ENCODE data around the gene SMIM33.

The SMIM33 gene

GRCh38 chr5:139425497-139425896, 45.3 kb upstream of the SMIM33 start:
- ATAC-seq: no peak
- TF ChIP-seq TCF4 (CRISPR knock-in tag; IDR thresholded peaks at IDR 0.05; ENCODE audit: borderline replicate concordance) (no peak), CSDC2 (CRISPR knock-in tag; IDR thresholded peaks at IDR 0.05) (no peak), ZFP30 (CRISPR knock-in tag; IDR thresholded peaks at IDR 0.05) (no peak), ISL1 (CRISPR knock-in tag; IDR thresholded peaks at IDR 0.05) (no peak), TSHZ2 (CRISPR knock-in tag; IDR thresholded peaks at IDR 0.05) (no peak), GLIS3 (CRISPR knock-in tag; IDR thresholded peaks at IDR 0.05) (no peak), RARB (CRISPR knock-in tag; IDR thresholded peaks at IDR 0.05) (no peak)
- TF ChIP-seq, protein P1, sequence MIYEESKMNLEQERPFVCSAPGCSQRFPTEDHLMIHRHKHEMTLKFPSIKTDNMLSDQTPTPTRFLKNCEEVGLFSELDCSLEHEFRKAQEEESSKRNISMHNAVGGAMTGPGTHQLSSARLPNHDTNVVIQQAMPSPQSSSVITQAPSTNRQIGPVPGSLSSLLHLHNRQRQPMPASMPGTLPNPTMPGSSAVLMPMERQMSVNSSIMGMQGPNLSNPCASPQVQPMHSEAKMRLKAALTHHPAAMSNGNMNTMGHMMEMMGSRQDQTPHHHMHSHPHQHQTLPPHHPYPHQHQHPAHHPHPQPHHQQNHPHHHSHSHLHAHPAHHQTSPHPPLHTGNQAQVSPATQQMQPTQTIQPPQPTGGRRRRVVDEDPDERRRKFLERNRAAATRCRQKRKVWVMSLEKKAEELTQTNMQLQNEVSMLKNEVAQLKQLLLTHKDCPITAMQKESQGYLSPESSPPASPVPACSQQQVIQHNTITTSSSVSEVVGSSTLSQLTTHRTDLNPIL (CRISPR knock-in tag; IDR thresholded peaks at IDR 0.05; ENCODE audit: low read depth): no peak

- ATAC-seq: peak; percentile 48; the same call in 2 of the 3 replicates
- TF ChIP-seq TOX (CRISPR knock-in tag; IDR thresholded peaks at IDR 0.05; ENCODE audit: borderline replicate concordance): no peak
- no peak for TF ChIP-seq BACH2 (CRISPR knock-in tag; IDR thresholded peaks at IDR 0.05; ENCODE audit: borderline replicate concordance)
- no peak for TF ChIP-seq PATZ1 (CRISPR knock-in tag; IDR thresholded peaks at IDR 0.05; ENCODE audit: borderline replicate concordance)
Measured at GRCh38 chr5:139426203-139426885, 44.5 kb upstream of the SMIM33 start.

- ATAC-seq: no peak
Measured at GRCh38 chr5:139430015-139430414, 40.8 kb upstream of the SMIM33 start.

More at GRCh38 chr5:139430015-139430414, 40.8 kb upstream of the SMIM33 start:
- TF ChIP-seq RARB (CRISPR knock-in tag; IDR thresholded peaks at IDR 0.05) (no peak), SNAI2 (CRISPR knock-in tag; IDR thresholded peaks at IDR 0.05) (no peak), OSR1 (CRISPR knock-in tag; IDR thresholded peaks at IDR 0.05) (no peak), ZFP30 (CRISPR knock-in tag; IDR thresholded peaks at IDR 0.05) (no peak), GLIS3 (CRISPR knock-in tag; IDR thresholded peaks at IDR 0.05) (no peak), ZC3H10 (CRISPR knock-in tag; IDR thresholded peaks at IDR 0.05) (no peak), ZNF70 (CRISPR knock-in tag; IDR thresholded peaks at IDR 0.05) (no peak), TCF4 (CRISPR knock-in tag; IDR thresholded peaks at IDR 0.05; ENCODE audit: borderline replicate concordance) (no peak), CSRNP3 (CRISPR knock-in tag; IDR thresholded peaks at IDR 0.05) (no peak), PATZ1 (CRISPR knock-in tag; IDR thresholded peaks at IDR 0.05; ENCODE audit: borderline replicate concordance) (no peak), ZNF8 (CRISPR knock-in tag; IDR thresholded peaks at IDR 0.05) (no peak), ISL1 (CRISPR knock-in tag; IDR thresholded peaks at IDR 0.05) (no peak)

Data from SK-N-SH treated with all-trans-retinoic acid at 6 μM for 48 hours (cell line).